ENCODE measurements around the gene ST3GAL6. TPM values are rescaled to one million over a fixed set of nuclear protein-coding genes. Genes with fewer than 3 reads are reported as not detected.

ST3GAL6 gene
- total RNA-seq, 4 donors from 2014 or later, result 7.4 to 14.5 (median 9.9) TPM

DNA sequence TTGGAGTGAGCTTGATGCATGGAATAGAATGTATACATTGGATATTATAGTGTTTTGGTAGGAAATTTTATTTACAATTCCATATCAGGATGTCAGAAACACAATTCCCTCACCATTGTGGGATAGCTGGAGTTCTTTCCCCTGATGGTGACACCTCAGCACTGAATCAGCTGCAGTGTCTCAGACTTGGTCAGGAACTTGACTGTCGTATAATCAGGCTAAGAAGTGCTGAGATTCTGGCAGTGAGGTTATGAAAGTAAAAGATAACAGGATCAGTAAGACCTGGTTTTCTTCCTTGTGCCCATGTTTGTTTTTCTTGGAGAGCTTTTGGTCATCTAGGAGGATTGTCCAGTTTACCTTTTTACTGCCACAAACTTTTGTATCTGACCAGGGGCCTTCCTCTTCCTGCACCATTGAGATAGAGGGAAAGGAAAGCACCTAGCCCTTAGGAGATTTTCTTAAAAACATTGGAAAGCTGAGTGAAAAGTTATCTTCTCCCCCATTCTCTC is 27.3 kb upstream of the ST3GAL6 start:
- H3K4me1 ChIP-seq, result peaks cover 0 to 4% of the 10 kb centered on the region in 2 donors
- TF ChIP-seq POLR2A (IDR thresholded peaks at IDR 0.05), result no peak
- TF ChIP-seq, protein P1, sequence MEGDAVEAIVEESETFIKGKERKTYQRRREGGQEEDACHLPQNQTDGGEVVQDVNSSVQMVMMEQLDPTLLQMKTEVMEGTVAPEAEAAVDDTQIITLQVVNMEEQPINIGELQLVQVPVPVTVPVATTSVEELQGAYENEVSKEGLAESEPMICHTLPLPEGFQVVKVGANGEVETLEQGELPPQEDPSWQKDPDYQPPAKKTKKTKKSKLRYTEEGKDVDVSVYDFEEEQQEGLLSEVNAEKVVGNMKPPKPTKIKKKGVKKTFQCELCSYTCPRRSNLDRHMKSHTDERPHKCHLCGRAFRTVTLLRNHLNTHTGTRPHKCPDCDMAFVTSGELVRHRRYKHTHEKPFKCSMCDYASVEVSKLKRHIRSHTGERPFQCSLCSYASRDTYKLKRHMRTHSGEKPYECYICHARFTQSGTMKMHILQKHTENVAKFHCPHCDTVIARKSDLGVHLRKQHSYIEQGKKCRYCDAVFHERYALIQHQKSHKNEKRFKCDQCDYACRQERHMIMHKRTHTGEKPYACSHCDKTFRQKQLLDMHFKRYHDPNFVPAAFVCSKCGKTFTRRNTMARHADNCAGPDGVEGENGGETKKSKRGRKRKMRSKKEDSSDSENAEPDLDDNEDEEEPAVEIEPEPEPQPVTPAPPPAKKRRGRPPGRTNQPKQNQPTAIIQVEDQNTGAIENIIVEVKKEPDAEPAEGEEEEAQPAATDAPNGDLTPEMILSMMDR (IDR thresholded peaks at IDR 0.05), result no peak
- DNase-seq, result no peak
- H3K9me3 ChIP-seq, result no peaks in the 10 kb centered on the region
- no peaks in the 10 kb centered on the region for H3K36me3 ChIP-seq
- no peak overlapping the region for H3K4me3 ChIP-seq (replicated peaks in 1 of 3)
- WGBS, 2 donors, result 74 to 90% methylated on average over 1 of the region's 1 CpG
- H3K27ac ChIP-seq, result no peak overlapping the region
- intact Hi-C loops (cut with DNase I), result loop anchor here (10.0 kb wide), 1 partner anchor 49 kb away; no protein-coding TSS in a partner anchor
- no peaks in the 10 kb centered on the region for H3K27me3 ChIP-seq

DNA sequence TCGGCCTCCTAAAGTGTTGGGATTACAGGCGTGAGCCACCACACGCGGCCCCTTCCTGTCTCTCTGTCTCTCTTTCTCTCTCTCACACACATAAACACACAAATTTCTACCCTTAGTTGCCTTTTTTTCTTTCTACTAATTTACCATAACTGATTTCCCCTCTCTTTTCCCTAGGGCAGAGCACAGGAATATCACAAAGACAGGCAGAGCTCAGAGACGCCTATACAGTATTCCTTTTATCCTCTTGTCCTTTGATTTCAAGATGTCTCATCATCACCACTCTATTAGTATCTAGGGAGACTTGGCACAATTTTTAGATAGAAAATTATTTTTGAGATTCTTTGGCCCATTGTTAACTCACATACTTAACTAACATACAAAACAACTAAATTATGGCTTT is 25.8 kb upstream of the ST3GAL6 start:
- Histone ChIP-seq H3K36me3 (no peaks in the 10 kb centered on the region), H3K27ac (no peak overlapping the region), H3K4me3 (replicated peaks in 1 of 3) (no peak overlapping the region), H3K27me3 (no peaks in the 10 kb centered on the region), H3K4me1 (peaks cover 0 to 4% of the 10 kb centered on the region in 2 donors), H3K9me3 (no peaks in the 10 kb centered on the region)
- intact Hi-C loops (cut with DNase I), result loop anchor here (10.0 kb wide), 1 partner anchor 48 kb away; no protein-coding TSS in a partner anchor
- no peak for DNase-seq
- WGBS, 2 donors, result 96 to 97% methylated on average over 5 of the region's 5 CpGs
- TF ChIP-seq POLR2A (IDR thresholded peaks at IDR 0.05), result no peak
- TF ChIP-seq, protein P1 (IDR thresholded peaks at IDR 0.05), result no peak

DNA sequence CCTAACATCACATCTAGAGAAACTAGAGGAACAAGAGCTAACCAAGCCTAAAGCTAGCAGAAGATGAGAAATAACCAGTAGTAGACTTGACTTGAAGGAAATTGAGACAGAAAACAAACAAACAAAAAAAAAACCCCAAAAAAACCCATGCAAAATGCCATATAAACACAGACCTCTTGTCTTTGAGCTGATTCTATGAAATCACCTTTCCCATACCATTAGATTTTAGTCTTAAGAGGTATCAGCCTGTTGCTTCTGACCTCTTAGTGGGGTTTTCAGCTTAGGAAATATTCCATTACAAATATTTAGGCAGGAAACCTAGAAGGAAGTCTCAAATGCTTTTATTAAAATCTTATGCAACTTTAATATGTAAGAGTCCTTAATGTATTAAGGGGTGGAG is 23.9 kb upstream of the ST3GAL6 start:
- no peak for TF ChIP-seq POLR2A (IDR thresholded peaks at IDR 0.05)
- TF ChIP-seq, protein P1 (IDR thresholded peaks at IDR 0.05), result no peak
- Histone ChIP-seq H3K36me3 (no peaks in the 10 kb centered on the region), H3K9me3 (no peaks in the 10 kb centered on the region), H3K4me1 (peaks cover 4 to 7% of the 10 kb centered on the region in 2 donors), H3K4me3 (replicated peaks in 1 of 3) (no peak overlapping the region), H3K27me3 (no peaks in the 10 kb centered on the region), H3K27ac (no peak overlapping the region)
- intact Hi-C loops (cut with DNase I), result loop anchor here (10.0 kb wide), 1 partner anchor 46 kb away; no protein-coding TSS in a partner anchor
- no peak for DNase-seq

DNA sequence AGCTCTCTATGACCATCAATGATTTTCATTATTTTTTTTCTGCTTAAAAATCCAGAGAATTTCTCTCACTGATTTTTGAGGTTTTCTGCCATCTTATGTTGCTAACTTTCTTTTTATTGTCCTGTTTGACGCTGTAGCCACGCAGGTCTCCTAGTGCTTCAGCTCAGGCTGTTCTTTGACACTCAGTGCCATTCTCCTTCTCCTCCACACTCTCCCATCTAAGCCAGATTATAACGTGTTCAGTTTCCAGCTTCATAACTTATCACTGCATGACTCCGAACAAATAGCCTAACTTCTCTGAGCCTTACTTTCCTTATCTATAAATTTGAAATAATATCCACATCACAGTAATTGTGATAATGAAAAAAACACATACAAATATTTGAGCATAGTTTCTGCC is 22.8 kb upstream of the ST3GAL6 start:
- TF ChIP-seq POLR2A (IDR thresholded peaks at IDR 0.05), result no peak
- TF ChIP-seq, protein P1 (IDR thresholded peaks at IDR 0.05), result no peak
- Histone ChIP-seq H3K9me3 (no peaks in the 10 kb centered on the region), H3K27me3 (no peaks in the 10 kb centered on the region), H3K4me1 (peaks cover 4 to 7% of the 10 kb centered on the region in 2 donors), H3K36me3 (no peaks in the 10 kb centered on the region), H3K4me3 (replicated peaks in 1 of 3) (no peak overlapping the region), H3K27ac (no peak overlapping the region)
- DNase-seq, result no peak
- intact Hi-C loops (cut with DNase I), result no loop called here
- 91 to 97% methylated on average over 4 of the region's 4 CpGs for WGBS, 2 donors

DNA sequence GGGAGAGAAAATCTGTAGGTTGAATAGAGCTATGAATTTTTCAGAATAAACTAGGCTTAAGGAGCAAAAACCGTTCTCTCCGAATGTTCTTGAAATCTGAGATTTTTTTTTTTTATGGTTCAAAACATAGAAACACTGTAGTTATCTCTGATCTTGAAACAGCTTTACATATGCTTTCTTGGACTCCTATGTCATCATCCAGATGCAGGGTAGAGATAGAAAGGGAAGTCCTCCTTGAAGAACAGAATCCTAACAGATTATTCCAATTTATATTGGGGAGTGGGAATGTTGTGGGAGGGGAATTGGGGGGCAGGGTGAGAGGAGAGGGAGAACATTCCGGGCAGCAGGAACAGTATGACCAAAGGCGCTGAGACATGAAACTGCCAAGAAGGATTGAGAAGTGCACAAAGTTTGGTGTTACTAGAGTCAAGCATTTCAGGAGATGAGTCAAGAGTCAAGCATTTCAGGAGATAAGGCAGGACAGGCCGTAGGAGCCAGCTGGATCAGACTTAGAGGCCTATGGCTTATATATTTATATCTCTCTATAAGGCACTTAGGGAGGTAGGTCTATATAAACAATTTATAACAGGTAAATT is 21.9 kb upstream of the ST3GAL6 start:
- no peak overlapping the region for H3K4me3 ChIP-seq (replicated peaks in 1 of 3)
- intact Hi-C loops (cut with DNase I), result no loop called here
- no peaks in the 10 kb centered on the region for H3K27me3 ChIP-seq
- H3K27ac ChIP-seq, result no peak overlapping the region
- WGBS, 2 donors, result 88 to 93% methylated on average over 5 of the region's 5 CpGs
- no peak for TF ChIP-seq POLR2A (IDR thresholded peaks at IDR 0.05)
- TF ChIP-seq, protein P1 (IDR thresholded peaks at IDR 0.05), result no peak
- peaks cover 3 to 4% of the 10 kb centered on the region in 2 donors for H3K4me1 ChIP-seq
- H3K36me3 ChIP-seq, result no peaks in the 10 kb centered on the region
- no peaks in the 10 kb centered on the region for H3K9me3 ChIP-seq
- no peak for DNase-seq

Data from thyroid gland (tissue), 4 donors.